ENCODE measurements around the gene MACC1.
"Not testable (repeated sequence)": the region's sequence is repeated elsewhere in the genome, so short reads cannot be mapped to it uniquely, and the experiment has no call there.

The MACC1 gene

DNA sequence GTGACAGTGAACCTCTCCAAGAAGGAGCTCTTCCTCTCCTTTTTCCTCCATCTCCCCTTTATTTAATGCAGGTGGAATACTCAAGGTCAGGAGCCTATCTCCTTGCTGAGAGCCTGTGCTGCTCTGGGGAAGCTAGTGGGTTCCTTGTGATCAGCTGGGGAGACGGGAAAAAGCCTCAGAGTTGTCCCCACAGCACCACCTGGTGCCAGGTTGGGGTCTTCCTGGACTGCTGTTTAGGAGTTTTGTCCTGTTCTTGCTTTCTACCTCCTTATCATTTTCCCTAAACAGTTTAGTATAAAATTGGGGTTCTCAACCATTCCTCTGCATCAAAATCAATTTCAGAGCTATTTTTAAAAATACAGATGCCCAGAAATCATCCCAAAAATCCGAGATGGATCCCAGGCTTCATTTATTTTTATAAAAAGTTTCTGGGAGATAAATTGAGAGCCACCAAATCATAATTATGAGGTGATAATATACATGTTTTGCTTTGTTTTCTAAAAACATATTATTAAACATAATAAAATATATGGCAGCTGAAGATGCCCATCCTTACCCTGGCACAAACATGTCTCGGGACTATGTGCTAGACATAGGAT is 44.3 kb downstream of the MACC1 start:
- no peak for DNase-seq

DNA sequence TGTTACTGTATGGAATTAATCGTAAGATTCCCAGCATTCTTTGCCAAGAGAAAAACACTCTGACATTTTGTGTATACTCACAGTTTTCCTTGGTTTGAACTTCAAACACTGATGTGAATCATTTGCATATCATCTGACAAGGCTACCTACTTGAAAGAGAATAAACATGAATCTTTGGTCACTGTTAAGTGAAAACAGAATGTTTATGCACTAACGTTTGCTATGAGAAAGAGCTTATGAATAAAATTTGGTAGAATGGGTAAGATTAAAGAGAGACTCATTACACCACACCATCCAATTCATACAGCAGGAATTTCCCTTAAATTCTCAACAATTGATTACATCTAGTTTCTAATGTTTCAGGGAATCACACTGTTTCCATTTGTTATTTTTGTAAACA is 46.6 kb downstream of the MACC1 start:
- DNase-seq = no peak

DNA sequence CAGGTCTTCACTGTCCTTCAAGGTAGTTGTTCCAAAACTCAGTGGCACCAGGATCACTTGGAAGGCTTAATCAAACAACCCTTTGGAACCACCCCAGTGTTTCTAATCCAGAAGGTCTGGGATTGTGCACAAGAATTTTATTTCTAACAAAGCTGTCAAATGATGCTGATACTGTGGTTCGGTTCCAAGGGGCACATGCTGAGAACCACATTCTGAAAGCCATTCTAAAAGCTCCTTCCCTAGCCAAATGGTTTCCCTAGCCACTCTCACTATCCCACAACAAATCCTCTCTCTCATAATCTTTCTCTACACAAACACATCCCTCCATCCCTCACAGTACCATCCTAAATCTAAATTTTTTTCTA is 52.1 kb downstream of the MACC1 start:
- DNase-seq = no peak

DNA sequence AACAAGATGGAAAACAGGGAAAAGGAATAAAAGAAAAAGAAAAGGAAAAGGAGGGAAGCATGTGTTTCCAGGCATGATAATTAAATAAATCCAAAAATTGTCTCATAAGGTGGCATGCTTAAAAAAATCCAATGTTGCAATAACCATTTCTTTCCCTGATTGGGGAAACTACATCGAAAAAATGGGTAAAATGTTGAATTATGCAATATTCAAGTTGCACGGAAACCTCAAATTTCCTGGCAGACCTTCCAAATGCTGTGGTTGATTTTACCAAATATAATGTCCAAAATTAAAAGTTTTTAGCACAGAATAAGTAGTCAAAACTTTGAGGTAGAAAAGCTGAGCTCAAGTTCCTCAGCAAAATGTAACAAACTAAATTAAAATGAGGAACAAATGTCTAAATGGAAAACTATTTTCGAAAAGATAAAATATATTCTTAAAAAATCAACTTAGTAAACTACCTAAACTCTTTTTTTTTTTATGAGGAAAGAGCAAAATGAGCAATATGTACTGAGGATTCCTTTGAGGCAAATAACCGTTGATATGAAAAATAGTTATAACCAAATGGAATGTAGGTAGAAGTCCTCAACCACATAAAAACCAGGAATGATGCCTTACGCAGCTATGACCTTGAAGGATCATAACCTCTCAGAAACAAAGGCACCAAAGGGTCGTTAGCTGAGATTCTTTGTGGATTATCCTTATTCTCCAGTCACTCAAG is 52.6 kb downstream of the MACC1 start:
- no peak for DNase-seq

DNA sequence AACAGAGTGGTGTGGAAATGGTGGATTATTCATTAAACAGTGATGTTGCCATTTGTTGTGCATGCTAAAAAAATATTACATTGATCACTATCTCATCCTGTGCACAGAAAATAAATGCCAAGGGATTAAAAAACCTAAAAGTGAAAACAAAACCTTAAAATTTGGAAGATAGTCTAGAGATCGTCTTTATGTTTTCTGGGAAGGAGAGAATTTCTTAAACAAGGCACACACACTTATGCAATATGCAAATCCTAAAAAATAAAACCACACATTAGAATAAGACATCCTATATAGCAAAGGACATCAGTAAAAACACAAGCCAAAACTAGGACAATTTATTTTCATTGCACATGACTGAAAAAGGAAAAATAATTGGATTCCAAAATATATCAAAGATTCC is 54.5 kb downstream of the MACC1 start:
- no peak for DNase-seq

DNA sequence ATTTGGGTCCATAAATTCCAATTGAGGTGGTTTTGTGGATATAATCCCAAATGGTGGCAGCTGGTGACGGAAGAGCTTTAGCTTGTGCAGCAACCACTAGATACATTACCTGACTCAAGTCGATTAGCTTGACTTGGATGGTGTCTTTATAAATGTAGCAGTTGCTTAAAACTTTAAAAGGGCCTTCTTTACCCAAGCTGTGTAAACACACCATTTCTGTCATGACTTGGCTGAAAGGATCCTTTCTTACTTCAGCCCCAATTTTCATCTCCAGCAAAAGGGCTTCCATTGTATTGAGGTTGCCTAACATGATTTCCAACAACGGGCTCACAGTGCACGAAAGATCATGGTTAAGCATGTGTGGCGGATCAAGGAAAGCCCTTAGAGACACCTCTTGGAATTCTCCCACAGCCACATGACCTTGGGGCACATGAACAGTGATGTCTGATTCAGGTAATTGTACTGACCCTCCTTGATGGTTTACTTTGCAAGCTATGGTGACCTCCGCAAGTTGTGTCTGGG is 57.9 kb downstream of the MACC1 start:
- DNase-seq = no peak

DNA sequence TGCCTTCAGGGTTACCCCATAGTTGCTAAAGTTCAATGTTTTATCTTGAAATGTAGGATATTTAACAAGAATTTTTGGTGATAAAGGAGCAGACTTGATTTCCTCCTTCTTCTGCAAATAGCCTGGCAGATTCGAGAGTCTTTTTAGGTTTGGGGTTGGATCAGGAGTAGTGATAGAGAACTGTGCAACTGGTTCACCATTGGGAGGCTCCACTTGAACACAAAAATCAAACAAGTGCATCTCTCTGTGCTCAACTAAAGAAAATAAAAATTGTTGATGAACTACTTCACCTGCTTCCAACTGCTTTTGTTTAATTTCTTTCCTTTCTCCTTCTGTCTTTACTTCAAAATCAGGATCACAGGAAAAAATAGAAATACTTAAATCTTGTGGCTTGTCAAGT is 58.5 kb downstream of the MACC1 start:
- no peak for DNase-seq

DNA sequence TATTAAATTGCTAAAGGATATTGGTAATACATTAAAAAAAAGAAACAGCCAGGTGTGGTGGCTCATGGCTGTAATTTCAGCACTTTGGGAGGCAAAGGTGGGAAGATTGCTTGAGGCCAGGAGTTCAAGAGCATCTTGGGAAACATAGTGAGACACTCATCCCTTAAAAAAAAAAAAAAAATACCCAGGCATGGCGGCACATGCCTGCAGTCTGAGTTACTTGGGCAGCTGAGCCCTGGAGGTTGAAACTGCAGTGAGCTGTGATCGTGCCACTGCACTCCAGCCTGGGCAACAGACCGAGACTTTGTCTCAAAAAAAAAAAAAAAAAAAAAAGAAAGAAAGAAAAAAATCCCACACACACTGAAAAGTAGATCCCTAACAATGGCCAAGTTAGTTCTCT is 59.7 kb downstream of the MACC1 start:
- DNase-seq = no peak

DNA sequence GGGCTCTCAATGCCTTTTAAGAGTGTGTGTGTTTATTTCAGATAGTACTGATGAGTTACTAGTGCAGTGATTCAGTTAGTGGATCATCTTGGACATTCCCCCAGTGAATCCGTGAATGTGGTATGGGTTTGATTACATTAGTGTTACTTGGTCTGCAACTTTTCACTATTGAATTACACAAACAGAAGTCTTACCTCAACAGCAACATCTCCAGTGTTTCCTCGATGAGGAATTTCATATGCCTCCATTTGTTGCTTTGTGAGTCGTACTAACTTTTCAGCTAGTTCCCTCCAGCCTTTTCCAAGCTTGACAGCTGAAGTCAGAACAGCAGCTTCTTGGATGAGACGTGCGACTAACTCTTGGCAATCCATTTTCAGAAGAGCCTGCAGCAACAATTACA is 63.2 kb downstream of the MACC1 start:
- DNase-seq = no peak

DNA sequence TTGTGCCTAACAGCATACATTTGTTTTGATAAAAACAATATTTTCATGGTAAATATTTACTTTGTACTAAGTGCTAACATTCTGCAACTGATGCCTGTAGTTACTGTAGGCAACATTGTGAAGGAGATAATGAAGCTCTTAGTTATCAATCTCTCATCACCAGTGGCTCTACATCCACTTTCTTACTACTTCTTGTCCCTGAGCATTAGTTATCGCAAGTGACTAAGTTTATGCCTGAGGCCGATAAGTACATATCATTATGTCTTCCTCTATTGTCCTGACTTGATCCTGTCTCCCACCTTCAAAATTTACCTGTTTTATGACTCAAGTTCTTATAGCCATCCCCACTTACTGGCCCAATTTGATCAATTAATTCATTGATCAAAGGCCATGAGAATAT is 63.6 kb downstream of the MACC1 start:
- no peak for DNase-seq

DNA sequence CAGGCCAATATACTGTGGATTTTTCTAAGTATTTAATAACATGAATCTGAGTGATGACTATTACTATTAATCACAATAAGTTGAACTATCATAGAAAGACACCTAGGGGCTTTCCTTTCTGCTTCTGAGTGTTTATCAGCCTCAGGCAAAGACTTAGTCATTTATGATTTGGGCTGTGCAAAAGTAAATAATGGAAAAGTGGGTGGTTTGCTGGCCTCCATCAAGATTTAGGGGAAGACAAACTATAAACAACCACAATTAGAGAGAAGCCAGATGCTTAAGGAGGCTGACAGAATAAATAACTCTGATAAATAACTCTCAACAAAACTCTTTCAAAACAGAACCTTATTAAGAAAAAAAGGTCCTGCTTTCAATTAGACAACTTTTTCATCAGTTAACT is 64.7 kb downstream of the MACC1 start:
- no peak for DNase-seq

DNA sequence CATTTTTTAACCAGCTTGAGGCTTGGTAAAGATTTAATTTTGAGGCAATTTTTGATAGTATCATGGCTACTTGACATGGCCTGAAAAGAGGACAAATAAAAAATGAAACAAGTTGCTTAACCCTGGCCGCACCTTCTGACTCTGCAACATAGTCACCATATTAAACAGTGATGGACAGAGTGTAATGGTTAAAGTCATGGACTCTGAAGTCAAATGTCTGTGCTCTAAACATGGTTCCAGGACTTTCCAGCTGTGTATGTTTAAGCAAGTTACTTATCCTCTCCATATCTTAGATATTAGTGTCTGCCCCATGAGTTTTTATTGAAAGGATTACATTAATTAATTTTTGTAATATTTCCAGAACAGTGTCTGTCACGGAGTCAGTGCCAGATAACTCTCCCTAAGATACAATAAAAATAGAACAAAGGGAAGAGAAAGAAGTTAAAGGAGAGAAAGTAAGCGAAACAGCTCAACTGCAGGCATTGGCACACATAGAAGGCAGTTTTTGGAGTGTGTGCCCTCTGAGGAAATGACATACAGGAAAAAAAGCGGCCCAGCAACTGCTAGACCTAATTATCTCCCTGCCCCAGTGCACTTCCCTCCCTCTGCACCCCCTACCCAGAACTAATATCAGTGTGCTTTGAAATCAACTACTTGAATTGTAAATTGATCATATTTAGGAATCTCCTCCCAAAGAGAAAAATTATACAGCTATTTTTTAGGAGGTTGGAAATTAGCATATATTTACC is 65.3 kb downstream of the MACC1 start:
- no peak for DNase-seq

DNA sequence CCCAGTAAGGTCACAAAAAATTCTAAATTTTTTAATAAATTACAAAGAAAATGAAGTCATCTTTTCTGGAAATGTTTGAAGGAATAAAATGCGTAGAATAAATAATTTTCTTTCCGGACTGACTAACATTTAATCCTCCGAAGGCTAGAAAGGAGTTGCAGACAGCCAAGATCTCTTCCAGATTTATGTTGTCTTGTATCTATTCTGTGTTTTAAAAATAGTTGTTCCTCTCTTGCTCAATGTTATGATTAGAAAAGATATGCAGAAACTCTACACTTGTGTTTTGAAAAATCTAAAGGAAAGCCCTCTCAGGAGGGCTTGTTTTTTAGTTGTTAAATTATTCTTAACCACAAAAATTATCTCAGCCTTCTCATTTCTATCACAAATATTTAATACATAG is 70.7 kb downstream of the MACC1 start:
- DNase-seq = no peak

DNA sequence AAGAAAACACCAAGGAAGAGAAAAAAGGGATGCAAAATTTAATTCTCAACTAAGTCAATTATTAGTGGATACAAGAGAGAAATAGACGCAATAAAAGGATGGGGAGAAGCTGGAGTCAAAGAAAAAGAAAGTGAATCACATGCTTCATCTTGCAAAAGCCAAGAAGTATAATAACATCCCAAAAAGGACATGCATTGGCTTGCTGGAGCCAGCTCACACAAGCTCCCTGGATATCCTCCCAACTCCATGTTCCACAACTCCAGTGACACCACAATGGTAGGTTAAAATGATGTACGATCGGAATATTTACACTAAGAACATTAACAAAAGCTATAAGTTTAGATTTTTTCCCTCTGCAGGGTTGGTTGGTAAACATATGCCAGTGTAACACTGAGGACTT is 72.4 kb downstream of the MACC1 start:
- no peak for DNase-seq

DNA sequence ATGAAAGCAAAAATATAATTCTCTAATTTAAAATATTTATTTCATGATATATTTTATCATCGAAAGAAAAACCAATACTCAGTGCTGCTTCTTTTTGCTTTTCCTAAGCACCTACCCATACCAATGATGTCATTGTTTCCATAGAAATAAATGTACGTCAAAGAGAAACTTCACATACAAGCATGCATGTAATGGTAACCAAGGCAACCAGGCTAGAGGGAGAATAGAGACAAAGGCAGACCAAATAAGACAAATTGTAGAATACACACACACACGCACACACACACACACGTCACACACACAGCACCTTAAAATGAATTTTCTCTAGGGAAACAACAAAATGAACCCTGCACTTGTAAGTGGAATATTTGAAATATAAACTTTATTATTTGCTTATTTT is 75.5 kb downstream of the MACC1 start:
- no peak for DNase-seq

DNA sequence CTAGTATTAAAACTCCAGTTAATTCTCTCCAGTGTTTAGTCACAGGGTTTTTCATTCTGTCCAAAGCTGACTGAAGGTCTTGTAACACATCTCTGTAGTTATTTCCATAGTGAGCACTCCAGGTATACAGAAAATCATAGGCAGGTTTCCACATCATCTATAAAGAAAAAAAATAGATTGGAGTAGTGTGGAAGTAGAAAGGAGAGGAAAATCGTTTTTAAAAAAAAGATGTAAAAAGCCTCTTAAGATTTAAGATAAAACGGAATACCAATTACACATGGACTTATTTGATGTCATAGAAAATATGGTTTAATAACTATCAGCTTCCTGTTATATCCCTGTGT is 76.2 kb downstream of the MACC1 start:
- DNase-seq = no peak

DNA sequence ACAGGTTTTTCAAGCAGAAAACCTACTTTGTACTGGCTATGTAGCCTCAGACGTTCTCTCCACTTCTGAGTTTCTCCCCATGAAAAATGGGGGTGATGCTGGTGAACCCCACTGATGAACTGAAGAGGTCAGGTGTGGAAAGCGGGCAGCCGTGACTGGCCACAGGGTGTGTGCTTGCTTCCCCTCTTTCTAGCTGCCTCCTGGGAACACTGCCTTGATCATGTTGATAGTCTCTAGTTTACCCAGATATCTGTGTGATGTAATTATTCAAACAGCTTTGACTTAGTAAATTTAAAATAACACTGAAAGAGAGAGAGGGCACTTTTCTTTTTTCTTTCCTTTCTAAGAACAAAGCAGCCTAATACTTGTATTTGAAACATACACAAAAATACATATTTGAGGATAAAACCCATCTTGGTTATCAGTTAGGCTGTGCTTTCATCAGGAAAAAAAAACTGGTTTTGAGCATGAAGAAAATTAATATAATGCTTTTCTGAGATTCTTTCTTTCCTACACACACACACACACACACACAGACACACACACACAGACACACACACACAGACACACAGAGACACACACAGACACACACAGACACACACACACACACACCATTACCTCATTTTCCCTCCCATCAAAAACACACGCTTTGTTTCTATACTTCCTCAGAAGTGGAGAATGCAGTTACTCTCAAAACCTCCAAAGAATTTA is 76.7 kb downstream of the MACC1 start:
- DNase-seq = no peak

DNA sequence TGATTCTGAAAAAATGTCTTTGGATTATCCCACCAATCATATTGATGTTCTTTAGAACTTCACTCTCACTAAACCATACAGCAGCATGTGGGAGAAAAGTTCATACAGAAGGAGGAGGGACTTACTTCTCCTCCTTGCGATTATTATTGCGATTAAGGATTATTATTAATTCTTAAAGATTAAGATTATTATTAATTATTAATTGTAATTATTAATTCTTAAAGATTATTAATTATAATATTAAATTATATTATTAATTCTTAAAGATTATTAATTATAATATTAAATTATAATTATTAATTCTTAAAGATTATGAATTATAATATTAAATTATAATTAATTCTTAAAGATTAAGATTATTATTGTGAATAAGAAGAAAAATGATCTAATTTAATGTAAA is 80.5 kb downstream of the MACC1 start:
- no peak for DNase-seq

DNA sequence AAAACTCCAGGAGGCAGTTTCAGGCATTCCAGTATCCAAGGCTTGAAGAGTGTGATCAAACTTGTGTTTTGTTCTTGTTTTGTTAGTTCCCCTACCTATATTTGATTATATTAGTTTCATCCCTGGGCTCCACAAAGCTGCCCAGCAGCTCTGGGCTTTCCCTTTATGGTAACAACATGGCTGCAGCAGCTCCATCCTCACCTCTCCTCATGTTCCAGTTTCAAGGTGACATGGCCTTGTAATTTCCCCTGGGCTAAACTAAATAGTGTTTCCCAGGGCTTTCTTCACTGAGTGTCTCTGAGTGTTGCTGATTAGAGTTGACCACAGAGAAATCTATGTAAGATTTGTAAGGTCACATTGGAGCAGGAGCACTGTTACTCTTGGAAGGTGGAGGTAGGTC is 83.4 kb downstream of the MACC1 start:
- no peak for DNase-seq

DNA sequence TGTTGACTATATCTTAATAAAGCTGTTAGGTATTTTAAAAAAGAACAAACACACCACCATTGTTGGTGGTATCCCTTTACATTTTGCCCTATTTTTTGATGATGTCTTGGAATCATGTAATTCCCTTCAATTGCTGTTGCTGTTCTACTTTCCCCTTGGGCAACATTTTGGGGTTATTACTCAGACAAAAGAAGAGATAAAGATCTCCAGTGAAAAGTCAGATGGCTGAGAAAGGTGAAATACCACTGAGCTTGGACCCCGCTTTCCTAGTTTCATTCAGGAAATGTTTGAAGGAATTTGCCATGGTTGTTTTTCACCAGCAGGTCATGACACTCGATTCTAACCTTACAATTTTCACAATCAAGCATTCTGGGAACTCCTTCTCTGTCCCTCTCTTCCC is 84.6 kb downstream of the MACC1 start:
- DNase-seq = no peak

DNA sequence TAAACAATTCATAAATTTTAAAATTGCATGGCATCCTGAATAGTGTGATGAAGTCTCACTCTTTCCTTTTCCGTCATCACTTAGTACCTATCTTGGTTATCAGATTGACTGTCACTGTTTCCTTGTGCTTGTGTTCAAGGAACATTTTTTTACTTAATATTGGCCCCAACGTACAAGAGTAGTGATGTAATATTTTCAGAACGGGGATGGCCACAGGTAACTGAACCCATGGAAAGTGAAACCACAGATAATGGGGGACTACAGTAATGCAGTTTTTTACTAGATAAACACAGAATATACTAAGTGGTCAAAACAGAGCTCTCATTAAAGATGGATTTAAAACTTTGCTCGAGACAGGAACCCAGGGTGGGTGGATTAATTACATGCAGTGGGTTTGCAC is 85.4 kb downstream of the MACC1 start:
- DNase-seq = no peak

DNA sequence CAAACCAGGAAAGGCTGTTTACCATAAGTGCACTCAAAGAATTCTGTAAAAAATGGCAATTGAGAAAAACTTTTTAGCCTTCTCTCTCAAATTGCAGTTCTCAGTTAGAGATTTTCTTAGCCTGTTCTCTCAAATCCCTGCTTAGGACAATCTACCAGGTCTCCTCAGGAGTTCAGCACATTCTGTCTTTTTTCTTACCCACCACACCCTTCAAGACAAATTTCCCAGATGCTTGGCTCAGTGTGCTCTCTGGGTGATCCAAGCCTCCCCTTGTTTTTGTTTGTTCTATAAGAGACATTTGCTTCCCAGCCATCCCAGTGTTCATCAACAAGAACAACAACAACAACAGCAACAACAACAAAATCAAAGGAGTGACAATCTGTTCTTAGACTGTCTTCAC is 87.3 kb downstream of the MACC1 start:
- no peak for DNase-seq

DNA sequence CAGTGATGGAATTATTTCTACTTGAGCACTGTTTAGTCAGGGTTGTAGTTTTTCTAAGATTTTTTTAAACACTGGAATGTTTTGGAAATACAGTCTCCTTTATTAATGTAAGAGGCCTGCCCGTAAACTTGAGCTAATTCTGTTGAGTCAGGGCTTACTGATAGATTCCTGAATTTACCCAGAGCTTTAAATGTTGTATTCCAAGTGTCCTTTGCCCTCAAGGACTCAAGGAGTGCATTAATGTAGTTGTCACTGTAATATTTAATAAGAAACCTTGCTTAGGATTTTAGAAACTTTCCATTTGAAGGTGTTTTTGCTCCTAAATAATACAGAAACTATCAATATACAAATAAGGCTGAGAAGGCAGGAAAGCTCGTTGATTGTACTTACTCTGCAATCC is 89.2 kb downstream of the MACC1 start:
- no peak for DNase-seq

DNA sequence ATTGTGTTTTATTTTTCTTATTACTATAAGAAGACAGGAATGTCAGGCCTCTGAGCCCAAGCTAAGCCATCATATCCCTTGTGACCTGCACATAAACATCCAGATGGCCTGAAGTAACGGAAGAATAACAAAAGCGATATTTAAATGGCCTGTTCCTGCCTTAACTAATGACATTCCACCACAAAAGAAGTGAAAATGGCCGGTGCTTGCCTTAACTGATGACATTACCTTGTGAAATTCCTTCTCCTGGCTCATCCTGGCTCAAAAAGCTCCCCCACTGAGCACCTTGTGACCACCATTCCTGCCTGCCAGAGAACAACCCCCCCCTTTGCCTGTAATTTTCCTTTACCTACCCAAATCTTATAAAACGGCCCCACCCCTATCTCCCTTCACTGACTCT is 91.1 kb downstream of the MACC1 start:
- DNase-seq = not testable (repeated sequence)
